Activated CD8-positive, alpha-beta memory T cell treated with anti-CD3 and anti-CD28 coated beads, Interleukin-2, amount 10 ng/mL, durations not matched to agents 7 days and 5 days (primary cell): ENCODE results near the gene TCFL5. TPM values are rescaled to one million over a fixed set of nuclear protein-coding genes. Genes with fewer than 3 reads are reported as not detected.
"Not testable (repeated sequence)": the region's sequence is repeated elsewhere in the genome, so short reads cannot be mapped to it uniquely, and the experiment has no call there.

Source experiments
- ATAC-seq: fragments of 150-1000 bp; cut with Tn5 transposase; one replicate; pipeline ENCODE4 v1.10.0; 2021; ENCODE audit warnings: moderate library complexity
- CTCF ChIA-PET: fragments of 350-600 bp; sonication (Branson Sonifier 250); formaldehyde crosslinking; loops from one replicate; lab custom pipeline; 2021; ENCODE audit warnings: antibody characterized with exemption; lab: Charles Lee
- DNase-seq: peaks from one replicate; pipeline ENCODE4 v3.0.0-alpha.2; 2020
- H3K27ac Mint-ChIP-seq: one replicate; pipeline ENCODE4 v1.8.0; 2021; ENCODE audit warnings: mild to moderate bottlenecking, mixed read lengths
- H3K27me3 Mint-ChIP-seq: one replicate; pipeline ENCODE4 v1.8.0; 2021; ENCODE audit warnings: mixed read lengths
- H3K36me3 Mint-ChIP-seq: one replicate; pipeline ENCODE4 v1.8.0; 2021; ENCODE audit warnings: mild to moderate bottlenecking, mixed read lengths
- H3K4me1 Mint-ChIP-seq: one replicate; pipeline ENCODE4 v1.8.0; 2021; ENCODE audit warnings: mixed read lengths
- H3K4me3 Mint-ChIP-seq: one replicate; pipeline ENCODE4 v1.8.0; 2021; ENCODE audit warnings: mild to moderate bottlenecking, moderate library complexity, mixed read lengths
- H3K9me3 Mint-ChIP-seq: one replicate; pipeline ENCODE4 v1.8.0; 2022; ENCODE audit warnings: low read depth, mixed read lengths
- total RNA-seq, 2 experiments: library from RNA; stranded (reverse); gene quantifications; one replicate each; pipeline ENCODE4 v1.2.3, GENCODE V29; 2021

The TCFL5 gene
- total RNA-seq, 2 experiments from 2014 or later: 6.6 to 6.7 TPM

DNA sequence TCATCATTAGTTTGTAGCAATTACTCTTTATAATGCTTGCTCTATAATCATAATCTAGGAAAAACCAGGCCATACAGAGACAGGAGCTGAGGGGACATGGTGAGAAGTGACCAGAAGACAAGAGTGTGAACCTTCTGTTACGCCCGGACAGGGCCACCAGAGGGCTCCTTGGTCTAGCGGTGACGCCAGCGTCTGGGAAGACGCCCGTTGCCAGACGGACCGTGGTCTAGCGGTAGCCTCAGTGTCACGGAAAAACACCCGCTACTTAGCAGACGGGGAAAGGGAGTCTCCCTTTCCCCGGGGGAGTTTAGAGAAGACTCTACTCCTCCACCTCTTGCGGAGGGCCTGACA is 12.0 kb upstream of the TCFL5 start:
- H3K27ac Mint-ChIP-seq, H3K4me3 Mint-ChIP-seq, H3K36me3 Mint-ChIP-seq, H3K9me3 Mint-ChIP-seq, H3K27me3 Mint-ChIP-seq, ATAC-seq: not testable (repeated sequence)
- CTCF ChIA-PET: interaction anchor here (1.2 to 1.5 kb wide), 2 partner anchors 16 to 99 kb away, joined by 3 to 4 read pairs; no protein-coding TSS in a partner anchor
- peaks cover 15% of the 10 kb centered on the region for H3K4me1 Mint-ChIP-seq
- peak; percentile 58 for DNase-seq

DNA sequence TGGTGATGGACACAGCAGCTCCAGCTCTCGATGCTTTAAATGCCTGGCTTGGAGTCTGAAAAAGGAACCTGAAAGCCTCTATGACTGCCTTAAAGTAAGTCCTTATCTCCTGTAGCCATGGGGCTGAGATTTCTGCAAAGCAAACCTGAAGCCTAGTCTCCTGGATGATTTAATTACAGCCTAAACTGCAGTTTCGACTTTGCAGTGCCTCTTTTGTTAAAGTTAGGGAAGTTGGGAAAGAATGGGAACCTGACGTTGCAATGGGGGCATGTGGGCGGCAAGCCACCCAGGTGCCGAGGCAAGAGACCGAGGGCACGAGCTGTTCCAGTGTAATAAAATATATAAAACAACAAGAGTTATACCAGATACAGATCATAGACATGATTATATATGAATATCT is 11.7 kb upstream of the TCFL5 start:
- no peak overlapping the region for H3K4me3 Mint-ChIP-seq
- CTCF ChIA-PET: interaction anchor here (1.2 to 1.5 kb wide), 2 partner anchors 16 to 99 kb away, joined by 3 to 4 read pairs; no protein-coding TSS in a partner anchor
- H3K27me3 Mint-ChIP-seq: peaks cover 8% of the 10 kb centered on the region
- DNase-seq (no peak), ATAC-seq (no peak)
- H3K9me3 Mint-ChIP-seq: no peaks in the 10 kb centered on the region
- H3K36me3 Mint-ChIP-seq: no peaks in the 10 kb centered on the region
- no peak overlapping the region for H3K27ac Mint-ChIP-seq
- H3K4me1 Mint-ChIP-seq: peaks cover 15% of the 10 kb centered on the region

DNA sequence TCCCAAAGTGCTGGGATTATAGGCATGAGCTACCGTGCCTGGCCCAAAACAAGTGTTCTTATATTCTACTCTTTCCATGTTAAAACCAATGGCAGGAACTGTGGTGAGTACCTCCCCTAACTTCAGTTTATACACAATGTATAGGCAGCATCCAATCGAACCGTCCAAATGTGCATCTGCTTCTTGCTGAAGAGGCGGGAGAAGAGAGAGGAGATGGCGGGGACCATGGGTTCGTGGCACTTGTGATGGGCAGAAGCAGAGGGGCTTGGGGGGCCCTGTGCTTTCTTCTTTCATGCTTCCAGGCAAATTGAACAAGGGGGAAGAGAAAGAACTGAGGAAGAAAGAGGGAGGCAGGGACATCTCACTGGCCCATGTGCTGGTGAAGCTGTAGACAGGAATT is 11.2 kb upstream of the TCFL5 start:
- DNase-seq (no peak), ATAC-seq (no peak)
- H3K4me3 Mint-ChIP-seq: no peak overlapping the region
- no peak overlapping the region for H3K27ac Mint-ChIP-seq
- no peaks in the 10 kb centered on the region for H3K36me3 Mint-ChIP-seq
- no peaks in the 10 kb centered on the region for H3K9me3 Mint-ChIP-seq
- peaks cover 10% of the 10 kb centered on the region for H3K27me3 Mint-ChIP-seq
- CTCF ChIA-PET: interaction anchor here (1.0 kb wide), 1 partner anchor 136 kb away, joined by 3 read pairs; no protein-coding TSS in a partner anchor
- peaks cover 15% of the 10 kb centered on the region for H3K4me1 Mint-ChIP-seq

DNA sequence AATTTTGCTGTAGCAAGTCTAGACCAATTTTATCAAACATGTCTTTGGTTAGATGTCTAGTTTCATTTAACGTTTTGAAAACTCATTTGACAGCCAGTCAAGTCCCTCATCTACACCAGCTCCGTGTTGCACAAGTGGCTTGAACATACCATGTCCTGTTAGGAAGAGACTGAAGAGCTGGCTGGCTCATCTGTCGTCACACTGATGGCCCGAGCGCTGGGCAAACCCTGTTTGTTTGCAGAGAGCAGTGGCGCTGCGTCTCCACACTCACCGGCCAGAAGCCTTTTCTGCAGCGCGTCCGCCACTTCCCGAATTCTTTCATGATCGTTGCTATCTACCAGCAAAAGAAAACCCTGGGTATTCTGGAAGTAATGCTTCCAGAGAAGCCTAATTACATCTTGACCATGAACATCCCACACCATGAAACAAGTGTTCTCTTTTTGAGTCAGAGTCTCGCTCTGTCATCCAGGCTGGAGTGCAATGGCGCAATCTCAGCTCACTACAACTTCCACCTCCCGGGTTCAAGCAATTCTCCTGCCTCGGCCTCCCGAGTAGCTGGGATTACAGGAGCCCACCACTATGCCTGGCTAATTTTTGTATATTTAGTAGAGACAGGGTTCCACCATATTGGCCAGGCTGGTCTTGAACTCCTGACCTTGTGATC is 10.7 kb upstream of the TCFL5 start:
- H3K4me1 Mint-ChIP-seq: peaks cover 15% of the 10 kb centered on the region
- H3K9me3 Mint-ChIP-seq: no peaks in the 10 kb centered on the region
- no peaks in the 10 kb centered on the region for H3K36me3 Mint-ChIP-seq
- no peak overlapping the region for H3K4me3 Mint-ChIP-seq
- peaks cover 14% of the 10 kb centered on the region for H3K27me3 Mint-ChIP-seq
- H3K27ac Mint-ChIP-seq: no peak overlapping the region
- CTCF ChIA-PET: interaction anchor here (1.0 to 1.4 kb wide), 2 partner anchors 64 to 137 kb away, joined by 3 read pairs; no protein-coding TSS in a partner anchor
- DNase-seq: no peak
- no peak for ATAC-seq

DNA sequence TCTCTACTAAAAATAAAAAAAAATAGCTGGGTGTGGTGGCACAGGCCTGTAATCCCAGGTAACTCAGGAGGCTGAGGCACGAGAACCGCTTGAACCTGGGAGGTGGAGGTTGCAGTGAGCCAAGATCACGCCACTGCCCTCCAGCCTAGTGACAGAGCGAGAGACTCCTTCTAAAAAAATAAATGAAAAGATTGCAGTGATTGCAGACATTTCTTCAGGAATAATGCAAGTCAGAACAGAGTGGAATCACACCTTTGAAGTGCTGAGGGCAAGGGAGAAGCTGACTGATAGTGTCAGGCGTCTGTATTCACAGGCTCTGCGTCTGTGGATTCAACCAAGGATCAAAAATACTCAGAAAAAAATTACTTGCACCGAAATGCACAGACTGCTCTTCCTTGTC is 2.6 kb upstream of the TCFL5 start:
- no peak for ATAC-seq
- DNase-seq: no peak
- CTCF ChIA-PET: no interaction called here
- Mint-ChIP-seq H3K4me3 (no peak overlapping the region), H3K4me1 (peaks cover 18% of the 10 kb centered on the region), H3K9me3 (no peaks in the 10 kb centered on the region), H3K27me3 (peaks cover 34% of the 10 kb centered on the region), H3K36me3 (peaks cover 7% of the 10 kb centered on the region), H3K27ac (no peak overlapping the region)

DNA sequence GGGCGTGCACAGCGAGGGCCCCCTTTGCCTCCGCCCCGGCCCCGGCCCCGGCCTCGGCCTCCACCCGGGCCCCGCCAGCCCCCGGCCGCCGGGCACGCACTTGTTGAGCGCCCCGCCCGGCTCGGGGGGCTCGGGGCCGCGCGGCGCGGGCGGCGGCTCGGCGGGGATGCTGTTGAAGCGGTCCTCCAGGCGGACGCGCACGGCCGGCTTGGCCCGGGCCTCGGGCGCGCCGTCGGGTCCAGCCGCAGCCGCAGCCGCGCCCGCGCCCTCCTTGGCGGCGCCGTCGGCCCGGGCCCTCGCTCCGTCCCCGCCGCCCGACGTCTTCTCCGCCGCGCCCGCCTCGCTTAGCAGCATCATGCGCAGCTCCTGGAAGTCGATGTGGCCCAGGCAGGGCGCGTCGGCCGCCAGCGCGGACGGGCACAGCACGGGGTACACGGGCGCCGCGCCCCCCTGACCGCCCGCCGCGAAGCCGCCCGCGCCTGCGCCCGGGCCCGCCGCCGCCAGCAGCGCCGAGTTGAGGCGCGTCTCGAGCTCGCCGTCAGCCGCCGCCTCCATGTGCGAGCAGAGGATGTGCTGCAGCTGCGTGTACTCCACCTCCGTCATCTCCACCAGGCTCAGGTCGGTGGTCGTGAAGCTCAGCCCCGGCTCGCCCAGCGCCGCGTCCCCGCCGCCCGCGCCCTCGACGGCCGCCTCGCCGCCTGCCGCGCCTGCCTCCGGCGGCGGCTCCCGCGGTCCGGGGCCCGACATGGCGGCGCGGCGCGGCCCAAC is 514 bp downstream of the TCFL5 start:
- Mint-ChIP-seq H3K36me3 (peaks cover 11% of the 10 kb centered on the region), H3K27ac (no peak overlapping the region), H3K4me3 (peak overlapping the region; percentile 36), H3K9me3 (no peaks in the 10 kb centered on the region), H3K4me1 (peaks cover 20% of the 10 kb centered on the region), H3K27me3 (peaks cover 23% of the 10 kb centered on the region)
- CTCF ChIA-PET: interaction anchor here (0.6 to 1.4 kb wide), 7 partner anchors 30 to 148 kb away, joined by 3 to 5 read pairs (median 3); no protein-coding TSS in a partner anchor
- peak; percentile 50 for ATAC-seq
- peak; percentile 62 for DNase-seq

DNA sequence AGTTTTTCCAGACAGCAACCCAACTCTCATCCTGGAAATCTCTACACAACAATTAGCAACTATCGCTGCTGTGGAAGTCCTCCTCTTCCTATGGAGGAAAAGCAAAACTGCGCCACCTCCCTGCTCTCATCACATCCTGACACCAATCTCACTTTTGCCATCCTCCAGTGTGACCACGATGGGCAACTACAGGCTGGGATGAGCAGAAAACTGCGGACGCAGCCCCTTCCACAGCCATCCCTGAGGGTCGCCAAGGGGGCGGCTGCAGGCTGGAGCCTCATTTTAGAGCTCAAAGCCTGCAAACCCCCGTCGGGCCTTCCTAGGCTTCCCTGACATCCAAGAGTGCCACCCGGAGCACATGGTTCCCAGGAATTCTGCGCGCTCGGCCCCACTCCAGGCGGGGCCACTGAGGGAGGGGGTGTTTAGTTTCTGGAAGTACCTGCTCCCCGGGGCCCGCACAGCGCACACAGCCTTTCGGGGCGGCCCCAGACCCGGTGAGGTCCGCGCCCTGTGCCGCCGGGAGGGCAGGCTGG is 1.2 kb downstream of the TCFL5 start:
- ATAC-seq (no peak), DNase-seq (no peak)
- Mint-ChIP-seq H3K36me3 (peaks cover 11% of the 10 kb centered on the region), H3K4me3 (peak overlapping the region; percentile 64), H3K27ac (peak overlapping the region; percentile 36), H3K9me3 (no peaks in the 10 kb centered on the region), H3K27me3 (peaks cover 23% of the 10 kb centered on the region), H3K4me1 (peaks cover 20% of the 10 kb centered on the region)
- CTCF ChIA-PET: interaction anchor here (1.2 to 1.4 kb wide), 2 partner anchors 31 to 149 kb away, joined by 4 to 5 read pairs; no protein-coding TSS in a partner anchor

DNA sequence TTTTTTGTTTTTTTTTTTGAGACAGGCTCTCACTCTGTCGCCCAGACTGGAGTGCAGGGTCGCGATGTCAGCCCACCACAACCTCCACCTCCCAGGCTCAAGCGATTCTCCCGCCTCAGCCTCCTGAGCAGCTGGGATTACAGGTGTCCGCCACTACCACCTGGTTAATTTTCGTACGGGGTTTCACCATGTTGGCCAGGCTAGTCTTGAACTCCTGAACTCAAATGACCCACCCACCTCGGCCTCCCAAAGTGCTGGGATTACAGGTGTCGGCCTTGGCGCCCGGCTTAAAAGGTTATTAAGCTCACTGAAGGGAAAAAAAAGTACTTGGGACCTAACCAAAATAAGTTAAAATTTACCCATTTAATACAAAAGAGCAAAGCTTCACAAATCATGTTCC is 1.9 kb downstream of the TCFL5 start:
- peaks cover 19% of the 10 kb centered on the region for H3K27me3 Mint-ChIP-seq
- DNase-seq (no peak), ATAC-seq (no peak)
- H3K4me3 Mint-ChIP-seq: peak overlapping the region; percentile 64
- CTCF ChIA-PET: interaction anchor here (1.4 kb wide), 1 partner anchor 149 kb away, joined by 5 read pairs; no protein-coding TSS in a partner anchor
- H3K27ac Mint-ChIP-seq: no peak overlapping the region
- peaks cover 20% of the 10 kb centered on the region for H3K4me1 Mint-ChIP-seq
- peaks cover 12% of the 10 kb centered on the region for H3K36me3 Mint-ChIP-seq
- no peaks in the 10 kb centered on the region for H3K9me3 Mint-ChIP-seq

DNA sequence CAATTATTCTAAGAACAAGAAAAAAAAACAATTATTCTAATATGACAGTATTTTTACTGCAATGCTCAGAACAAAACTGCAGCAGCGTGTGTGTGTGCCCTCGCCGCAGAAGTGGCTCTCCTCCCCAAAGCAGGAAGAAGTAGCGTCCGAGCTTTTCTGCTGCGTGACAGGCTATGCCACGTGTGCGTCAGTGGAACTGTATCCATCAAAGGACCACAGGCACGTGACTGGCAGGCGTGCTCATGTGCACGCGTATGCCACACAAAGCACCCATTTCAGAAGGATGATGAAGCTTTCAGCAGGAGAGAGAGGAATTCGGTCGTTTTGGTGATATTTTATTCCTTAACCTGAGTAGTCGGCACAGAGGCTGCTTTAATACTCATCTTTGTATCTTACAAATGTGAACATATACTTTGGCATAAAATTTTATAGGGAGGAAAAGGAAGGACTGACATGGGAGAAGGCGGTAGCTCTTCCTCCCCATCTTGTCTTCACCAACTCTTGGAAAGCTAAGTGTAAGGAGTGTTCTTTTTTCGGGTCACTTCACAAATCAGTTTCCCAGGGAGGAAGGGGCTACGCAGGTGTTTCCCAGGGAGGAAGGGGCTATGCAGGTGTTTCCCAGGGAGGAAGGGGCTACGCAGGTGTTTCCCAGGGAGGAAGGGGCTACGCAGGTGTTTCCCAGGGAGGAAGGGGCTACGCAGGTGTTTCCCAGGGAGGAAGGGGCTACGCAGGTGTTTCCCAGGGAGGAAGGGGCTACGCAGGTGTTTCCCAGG is 3.4 kb downstream of the TCFL5 start:
- H3K4me1 Mint-ChIP-seq: peaks cover 20% of the 10 kb centered on the region
- H3K4me3 Mint-ChIP-seq: no peak overlapping the region
- peaks cover 13% of the 10 kb centered on the region for H3K36me3 Mint-ChIP-seq
- peaks cover 16% of the 10 kb centered on the region for H3K27me3 Mint-ChIP-seq
- no peaks in the 10 kb centered on the region for H3K9me3 Mint-ChIP-seq
- H3K27ac Mint-ChIP-seq: no peak overlapping the region
- CTCF ChIA-PET: no interaction called here
- no peak for ATAC-seq
- DNase-seq: no peak

DNA sequence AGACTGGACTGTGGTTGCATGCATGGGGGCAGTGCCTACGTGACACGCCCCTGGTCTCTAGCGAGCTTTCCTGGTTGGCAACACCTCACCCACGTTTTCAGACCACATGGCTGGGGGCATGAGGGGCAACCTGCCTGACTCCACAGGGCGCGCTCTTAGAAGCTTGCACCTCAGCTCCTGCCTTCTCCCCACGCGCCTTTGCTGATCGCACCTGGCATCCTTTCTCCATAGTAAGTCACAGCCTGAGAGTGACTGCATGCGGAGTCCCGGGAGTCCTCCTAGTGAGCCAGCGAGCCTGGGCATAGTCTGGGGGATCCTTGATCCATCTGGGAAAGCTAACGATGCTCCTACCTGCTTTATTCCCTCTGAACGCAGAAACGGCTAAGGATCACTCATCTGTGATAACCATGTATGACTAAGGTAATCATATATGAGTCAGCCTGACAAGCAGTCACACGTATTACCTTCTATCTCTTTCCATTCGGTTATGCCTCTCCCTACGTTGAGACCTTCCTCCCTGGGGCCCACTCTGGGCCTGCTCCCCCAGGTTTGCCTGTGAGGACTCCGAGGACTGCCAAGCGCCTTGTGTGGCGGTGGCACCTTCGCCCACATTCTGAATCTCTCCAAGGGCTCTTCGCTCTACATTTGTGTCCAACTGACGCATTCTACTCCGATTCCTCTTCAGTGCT is 4.5 kb downstream of the TCFL5 start:
- H3K36me3 Mint-ChIP-seq: peaks cover 13% of the 10 kb centered on the region
- ATAC-seq: no peak
- H3K4me3 Mint-ChIP-seq: no peak overlapping the region
- CTCF ChIA-PET: no interaction called here
- DNase-seq: no peak
- peaks cover 15% of the 10 kb centered on the region for H3K4me1 Mint-ChIP-seq
- no peaks in the 10 kb centered on the region for H3K9me3 Mint-ChIP-seq
- H3K27ac Mint-ChIP-seq: no peak overlapping the region
- peaks cover 9% of the 10 kb centered on the region for H3K27me3 Mint-ChIP-seq

DNA sequence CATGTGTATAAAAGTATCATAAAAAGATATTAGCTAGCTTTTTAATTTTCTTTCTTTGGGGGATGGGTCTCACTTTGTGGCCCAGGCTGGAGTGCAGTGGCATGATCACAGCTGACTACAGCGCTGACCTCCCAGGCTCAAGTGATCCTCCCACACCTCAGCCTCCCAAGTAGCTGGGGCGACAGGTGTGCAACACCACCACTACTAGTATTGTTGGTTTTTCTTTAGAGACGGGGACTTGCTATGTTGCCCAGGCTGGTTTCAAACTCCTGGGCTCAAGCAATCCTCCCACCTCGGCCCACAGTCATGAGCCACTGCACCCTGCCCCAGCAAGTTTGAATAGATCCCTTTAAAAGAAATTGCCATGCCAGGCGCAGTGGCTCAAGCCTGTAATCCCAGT is 6.5 kb downstream of the TCFL5 start:
- no peak overlapping the region for H3K27ac Mint-ChIP-seq
- DNase-seq: no peak
- H3K36me3 Mint-ChIP-seq: peaks cover 10% of the 10 kb centered on the region
- no peaks in the 10 kb centered on the region for H3K9me3 Mint-ChIP-seq
- no peak overlapping the region for H3K4me3 Mint-ChIP-seq
- no peak for ATAC-seq
- peaks cover 8% of the 10 kb centered on the region for H3K4me1 Mint-ChIP-seq
- CTCF ChIA-PET: interaction anchor here (1.5 kb wide), 1 partner anchor 12 kb away, joined by 3 read pairs; no protein-coding TSS in a partner anchor
- peaks cover 2% of the 10 kb centered on the region for H3K27me3 Mint-ChIP-seq

DNA sequence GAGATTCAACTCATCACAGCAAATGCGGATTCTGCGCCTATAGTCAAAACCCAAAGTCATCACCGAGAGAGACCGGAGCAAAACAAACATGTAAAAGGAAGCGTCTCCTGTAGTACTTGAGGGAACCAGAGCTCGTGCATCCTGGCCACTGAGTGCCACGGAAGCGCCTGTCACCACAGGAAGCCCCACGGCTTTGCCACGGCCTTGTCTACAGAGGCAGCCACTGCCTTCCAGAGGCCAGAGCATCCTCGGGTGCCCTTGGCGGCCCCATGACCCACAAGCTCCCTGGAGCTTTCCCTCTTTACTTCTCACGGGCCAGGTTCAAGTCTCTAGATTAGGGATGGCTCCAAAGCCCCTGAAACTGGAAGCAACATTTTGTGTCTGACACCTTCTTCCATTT is 7.5 kb downstream of the TCFL5 start:
- CTCF ChIA-PET: interaction anchor here (0.5 kb wide), 1 partner anchor 186 kb away, joined by 3 read pairs; no protein-coding TSS in a partner anchor
- Mint-ChIP-seq H3K4me1 (peaks cover under 1% of the 10 kb centered on the region), H3K27me3 (no peaks in the 10 kb centered on the region), H3K4me3 (no peak overlapping the region), H3K36me3 (peaks cover 6% of the 10 kb centered on the region), H3K27ac (no peak overlapping the region), H3K9me3 (no peaks in the 10 kb centered on the region)
- DNase-seq: no peak
- no peak for ATAC-seq
